Chondrocyte (in vitro differentiated cells): ENCODE data around the gene ALG8. TPM values are rescaled to one million over a fixed set of nuclear protein-coding genes. Genes with fewer than 3 reads are reported as not detected.
"Not testable (repeated sequence)": the region's sequence is repeated elsewhere in the genome, so short reads cannot be mapped to it uniquely, and the experiment has no call there.

ENCODE experiments used
- DNase-seq: peaks from one replicate; pipeline ENCODE4 v3.0.0; 2021; ENCODE audit warnings: mixed read lengths, low spot score
- H3K27ac Mint-ChIP-seq: one replicate; pipeline ENCODE4 v1.8.0; 2021; ENCODE audit warnings: mild to moderate bottlenecking, moderate library complexity, mixed read lengths; ENCODE audit not compliant: unreplicated experiment
- H3K27me3 Mint-ChIP-seq: 2 replicates; pipeline ENCODE4 v1.8.0; 2021; ENCODE audit warnings: low read depth, mixed read lengths
- H3K36me3 Mint-ChIP-seq: 2 replicates; pipeline ENCODE4 v1.8.0; 2021; ENCODE audit warnings: low read depth, mixed read lengths
- H3K4me1 Mint-ChIP-seq: 2 replicates; pipeline ENCODE4 v1.8.0; 2021; ENCODE audit warnings: low read depth, mild to moderate bottlenecking, mixed read lengths
- H3K4me3 Mint-ChIP-seq: one replicate; pipeline ENCODE4 v1.8.0; 2021; ENCODE audit warnings: mild to moderate bottlenecking, moderate library complexity, mixed read lengths; ENCODE audit not compliant: unreplicated experiment
- H3K9me3 Mint-ChIP-seq: 2 replicates; pipeline ENCODE4 v1.8.0; 2021; ENCODE audit warnings: low read depth, mixed read lengths
- total RNA-seq: library from RNA; stranded (reverse); gene quantifications from 3 replicates; pipeline ENCODE4 v1.2.1, GENCODE V29; 2021
- TF ChIP-seq, protein P1 (sequence below): fragments of 200-600 bp; sonication (generic); IDR thresholded peaks from 2 replicates; pipeline ENCODE4 v1.5.0; 2021; ENCODE audit warnings: antibody characterized with exemption, mild to moderate bottlenecking, moderate library complexity

ALG8 gene
- total RNA-seq, 1 donor from 2014 or later, result 30.1 TPM

DNA sequence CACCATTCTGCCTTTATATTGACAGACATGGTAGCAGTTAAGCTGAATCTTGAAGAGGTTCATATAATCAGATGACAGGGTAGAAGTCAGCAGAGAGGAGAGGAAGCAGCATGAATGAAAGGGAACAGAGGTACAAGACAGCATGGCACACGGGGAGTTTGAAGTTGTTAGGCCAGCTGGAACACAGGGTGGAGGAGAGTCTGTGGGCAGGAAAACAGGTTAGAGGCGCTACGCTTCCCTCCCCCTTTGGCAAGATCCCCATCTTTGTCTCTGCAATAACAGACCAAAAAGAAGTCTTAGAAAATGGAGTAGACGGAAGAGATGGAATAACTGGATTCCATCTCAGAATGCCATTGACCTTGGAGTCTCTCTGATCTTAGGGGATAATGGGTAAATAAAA is 39.8 kb downstream of the ALG8 start:
- no peak for DNase-seq
- no peak overlapping the region for H3K27ac Mint-ChIP-seq
- H3K27me3 Mint-ChIP-seq, result no peaks in the 10 kb centered on the region
- H3K36me3 Mint-ChIP-seq, result peaks cover 6% of the 10 kb centered on the region
- peaks cover 14% of the 10 kb centered on the region for H3K4me1 Mint-ChIP-seq
- no peak overlapping the region for H3K4me3 Mint-ChIP-seq
- H3K9me3 Mint-ChIP-seq, result no peaks in the 10 kb centered on the region
- TF ChIP-seq, protein P1, sequence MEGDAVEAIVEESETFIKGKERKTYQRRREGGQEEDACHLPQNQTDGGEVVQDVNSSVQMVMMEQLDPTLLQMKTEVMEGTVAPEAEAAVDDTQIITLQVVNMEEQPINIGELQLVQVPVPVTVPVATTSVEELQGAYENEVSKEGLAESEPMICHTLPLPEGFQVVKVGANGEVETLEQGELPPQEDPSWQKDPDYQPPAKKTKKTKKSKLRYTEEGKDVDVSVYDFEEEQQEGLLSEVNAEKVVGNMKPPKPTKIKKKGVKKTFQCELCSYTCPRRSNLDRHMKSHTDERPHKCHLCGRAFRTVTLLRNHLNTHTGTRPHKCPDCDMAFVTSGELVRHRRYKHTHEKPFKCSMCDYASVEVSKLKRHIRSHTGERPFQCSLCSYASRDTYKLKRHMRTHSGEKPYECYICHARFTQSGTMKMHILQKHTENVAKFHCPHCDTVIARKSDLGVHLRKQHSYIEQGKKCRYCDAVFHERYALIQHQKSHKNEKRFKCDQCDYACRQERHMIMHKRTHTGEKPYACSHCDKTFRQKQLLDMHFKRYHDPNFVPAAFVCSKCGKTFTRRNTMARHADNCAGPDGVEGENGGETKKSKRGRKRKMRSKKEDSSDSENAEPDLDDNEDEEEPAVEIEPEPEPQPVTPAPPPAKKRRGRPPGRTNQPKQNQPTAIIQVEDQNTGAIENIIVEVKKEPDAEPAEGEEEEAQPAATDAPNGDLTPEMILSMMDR, result no peak

DNA sequence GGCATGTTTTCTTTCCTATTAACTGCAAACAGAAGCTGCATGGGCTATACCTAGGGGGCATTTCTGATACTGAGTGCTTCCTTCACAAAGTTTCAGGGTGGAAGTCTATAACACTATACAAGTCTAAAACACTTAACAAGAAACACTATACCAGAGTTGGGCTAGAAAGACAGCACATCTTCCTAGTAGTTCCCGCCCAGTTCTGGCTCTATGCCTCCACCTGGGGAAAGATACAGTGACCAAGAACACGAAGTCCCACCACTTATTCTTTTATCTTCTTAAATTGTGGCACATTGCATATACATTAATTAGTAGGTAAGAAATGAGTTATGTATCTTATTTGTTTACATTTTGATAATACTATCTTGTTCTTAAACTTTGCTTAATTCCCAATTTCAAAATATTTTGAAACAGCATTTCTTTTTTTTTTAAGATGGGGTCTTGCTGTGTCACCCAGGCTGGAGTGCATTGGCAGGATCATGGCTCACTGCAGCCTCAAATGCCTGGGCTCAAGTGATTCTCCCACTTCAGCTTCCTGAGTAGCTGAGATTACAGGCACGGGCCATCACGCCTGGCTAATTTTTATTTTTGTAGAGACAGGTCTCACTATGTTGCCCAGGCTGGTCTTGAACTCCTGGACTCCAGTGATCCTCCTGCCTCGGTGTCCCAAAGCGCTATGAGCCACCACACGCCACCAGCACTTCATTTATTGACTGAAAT is 41.6 kb downstream of the ALG8 start:
- TF ChIP-seq, protein P1, result no peak
- no peaks in the 10 kb centered on the region for H3K9me3 Mint-ChIP-seq
- H3K4me3 Mint-ChIP-seq, result no peak overlapping the region
- H3K36me3 Mint-ChIP-seq, result peaks cover 8% of the 10 kb centered on the region
- H3K27ac Mint-ChIP-seq, result no peak overlapping the region
- H3K27me3 Mint-ChIP-seq, result no peaks in the 10 kb centered on the region
- peaks cover 5% of the 10 kb centered on the region for H3K4me1 Mint-ChIP-seq
- DNase-seq, result no peak

DNA sequence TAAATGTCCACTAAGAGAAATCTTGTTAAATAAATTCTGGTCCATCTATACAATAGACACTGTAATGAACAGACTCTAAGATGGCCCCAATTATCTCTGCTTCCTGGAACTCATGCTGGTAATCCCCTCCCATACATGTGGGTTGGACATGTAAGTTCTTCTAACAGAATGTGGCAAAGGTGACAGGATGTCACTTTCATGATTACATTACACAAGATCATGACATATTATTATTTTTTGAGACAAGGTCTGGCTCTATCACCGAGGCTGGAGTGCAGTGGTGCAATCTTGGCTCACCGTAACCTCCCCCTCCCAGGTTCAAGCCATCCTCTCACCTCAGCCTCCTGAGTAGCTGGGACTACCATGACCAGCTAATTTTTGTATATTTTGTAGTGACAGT is 45.2 kb downstream of the ALG8 start:
- TF ChIP-seq, protein P1, result no peak
- Mint-ChIP-seq H3K4me1 (no peaks in the 10 kb centered on the region), H3K36me3 (peaks cover 3% of the 10 kb centered on the region), H3K27me3 (no peaks in the 10 kb centered on the region), H3K27ac (no peak overlapping the region), H3K9me3 (no peaks in the 10 kb centered on the region), H3K4me3 (no peak overlapping the region)
- no peak for DNase-seq

DNA sequence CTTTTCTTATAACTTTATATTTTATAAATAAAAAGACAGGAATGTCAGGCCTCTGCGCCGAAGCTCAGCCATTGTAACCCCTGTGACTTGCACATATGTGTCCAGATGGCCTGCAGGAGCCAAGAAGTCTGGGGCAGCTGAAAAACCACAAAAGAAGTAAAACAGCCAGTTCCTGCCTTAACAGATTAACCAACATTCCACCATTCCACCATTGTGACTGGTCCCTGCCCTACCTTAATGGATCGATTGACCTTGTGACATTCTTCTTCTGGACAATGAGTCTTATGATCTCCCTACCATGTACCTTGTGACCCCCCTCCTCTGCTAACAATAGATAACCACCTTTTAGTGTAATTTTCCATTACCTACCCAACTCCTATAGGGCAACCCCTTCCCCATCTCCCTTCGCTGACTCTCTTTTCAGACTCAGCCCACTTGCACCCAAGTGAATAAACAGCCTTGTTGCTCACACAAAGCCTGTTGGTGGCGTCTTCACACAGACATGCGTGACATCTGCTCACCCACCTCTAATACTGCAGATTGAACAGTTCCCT is 52.8 kb downstream of the ALG8 start:
- not testable (repeated sequence) for H3K9me3 Mint-ChIP-seq, H3K27me3 Mint-ChIP-seq, H3K4me3 Mint-ChIP-seq, H3K4me1 Mint-ChIP-seq, H3K36me3 Mint-ChIP-seq, DNase-seq, H3K27ac Mint-ChIP-seq

- H3K36me3 Mint-ChIP-seq, result no peaks in the 10 kb centered on the region
- H3K9me3 Mint-ChIP-seq, result no peaks in the 10 kb centered on the region
- no peak overlapping the region for H3K4me3 Mint-ChIP-seq
- no peak overlapping the region for H3K27ac Mint-ChIP-seq
- no peaks in the 10 kb centered on the region for H3K27me3 Mint-ChIP-seq
- DNase-seq, result no peak
- peaks cover 2% of the 10 kb centered on the region for H3K4me1 Mint-ChIP-seq
- TF ChIP-seq, protein P1, result no peak
These were observed 53.5 kb downstream of the ALG8 start for GRCh38 chr11:78085972-78086371.

GRCh38 chr11:78084506-78084905 is 54.9 kb downstream of the ALG8 start:
- H3K4me3 Mint-ChIP-seq, H3K9me3 Mint-ChIP-seq, DNase-seq, H3K4me1 Mint-ChIP-seq, H3K27ac Mint-ChIP-seq, H3K36me3 Mint-ChIP-seq, H3K27me3 Mint-ChIP-seq: not testable (repeated sequence)
